ENCODE data around the gene PGAM1.
"Not testable (repeated sequence)": the region's sequence is repeated elsewhere in the genome, so short reads cannot be mapped to it uniquely, and the experiment has no call there.

PGAM1 gene

DNA sequence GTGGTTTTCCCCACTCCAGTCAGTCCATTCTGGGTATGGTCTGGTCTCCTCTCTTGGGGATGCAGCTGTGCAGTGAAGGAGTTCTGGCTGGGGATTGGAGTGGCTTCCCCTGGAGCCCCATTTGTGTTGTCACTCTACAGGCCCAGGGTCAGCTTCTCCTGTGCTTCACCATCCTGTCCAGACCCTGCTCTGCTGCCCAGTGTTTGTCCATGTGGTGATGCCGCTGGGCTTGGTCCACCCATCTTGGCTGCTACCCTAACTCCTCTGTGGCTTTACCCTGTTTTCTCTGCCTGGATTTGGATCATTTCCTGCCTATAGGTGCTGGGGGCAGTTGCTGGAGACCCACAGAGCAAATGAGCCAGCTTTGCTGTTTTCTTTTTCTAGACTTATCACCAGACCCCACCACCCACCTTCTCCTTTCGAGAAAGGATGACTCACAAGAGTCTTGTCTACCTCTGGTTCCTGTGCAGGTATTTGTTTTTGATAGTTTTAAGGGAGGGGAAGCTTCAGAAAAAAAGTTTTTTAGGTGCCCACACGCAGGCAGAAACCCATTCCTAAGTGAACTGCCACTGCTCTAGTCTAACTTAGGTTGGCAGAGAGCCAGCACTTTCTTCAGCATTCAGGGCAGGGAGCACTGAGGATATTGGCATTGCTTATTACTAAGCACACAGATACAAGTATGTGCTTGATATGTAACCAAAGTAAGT is 28.5 kb downstream of the PGAM1 start:
- in situ Hi-C loops (cut with MboI; ENCODE audit: low sequenced_read_pairs) = no loop called here

DNA sequence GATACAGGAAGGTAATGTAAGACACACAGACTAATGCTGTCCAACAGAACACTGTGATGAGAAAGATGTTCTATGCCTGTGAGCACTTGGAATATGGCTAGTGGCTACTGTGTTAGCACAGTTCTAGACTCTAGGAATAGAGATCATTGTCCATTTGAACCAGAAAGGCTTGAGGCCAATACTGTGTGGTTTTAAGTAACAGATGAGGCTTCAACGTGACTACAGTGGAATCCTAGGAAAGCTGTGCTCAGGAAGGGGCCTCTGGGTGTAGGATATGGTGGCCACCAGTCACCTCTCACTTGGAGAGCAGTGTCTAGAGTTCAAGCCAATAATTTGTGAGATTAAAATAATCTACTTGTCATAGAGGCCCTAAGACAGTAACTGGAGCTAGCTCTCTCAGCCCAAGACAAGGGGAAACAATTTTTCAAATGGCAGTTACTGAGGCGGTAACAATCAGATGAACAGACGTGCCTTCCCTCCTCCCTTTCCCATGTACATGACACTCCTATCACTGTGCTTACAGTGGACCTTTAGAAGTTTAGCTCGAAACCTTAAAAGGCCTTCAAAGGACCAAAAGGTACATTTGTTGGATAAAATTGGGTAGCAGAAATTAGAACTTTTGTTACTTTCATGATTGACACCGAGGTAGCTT is 30.2 kb downstream of the PGAM1 start:
- in situ Hi-C loops (cut with MboI; ENCODE audit: low sequenced_read_pairs) = no loop called here

DNA sequence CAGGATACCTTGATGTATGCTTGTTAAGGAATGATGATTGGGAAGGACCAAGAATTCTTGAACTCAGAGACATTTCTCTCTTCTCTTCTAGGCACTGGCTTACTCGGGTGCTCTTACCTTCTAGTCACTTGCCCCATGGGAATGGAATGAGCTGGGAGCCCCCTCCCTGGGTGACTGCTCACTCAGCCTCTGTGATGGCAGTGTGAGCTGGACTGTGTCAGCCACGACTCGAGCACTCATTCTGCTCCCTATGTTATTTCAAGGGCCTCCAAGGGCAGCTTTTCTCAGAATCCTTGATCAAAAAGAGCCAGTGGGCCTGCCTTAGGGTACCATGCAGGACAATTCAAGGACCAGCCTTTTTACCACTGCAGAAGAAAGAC is 30.7 kb downstream of the PGAM1 start:
- in situ Hi-C loops (cut with MboI; ENCODE audit: low sequenced_read_pairs) = no loop called here

DNA sequence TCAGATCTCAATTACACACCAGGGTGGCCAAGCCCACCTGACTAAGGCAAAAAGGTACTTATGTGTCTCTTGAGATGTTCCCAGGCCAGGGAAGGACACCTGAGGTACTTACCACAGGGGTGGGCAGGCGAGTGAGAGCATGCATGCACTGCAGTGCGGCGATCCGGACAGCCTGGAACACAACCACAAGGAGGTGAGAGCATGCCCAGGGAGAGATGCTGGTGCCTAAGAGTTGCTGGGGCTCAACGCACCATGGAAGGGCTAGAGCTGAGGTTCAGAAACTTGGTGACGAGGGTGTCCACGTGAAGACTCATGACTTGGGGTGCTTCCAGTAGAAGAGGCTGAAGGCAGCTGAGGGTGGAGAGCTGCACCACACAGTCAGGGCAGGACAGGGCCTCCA is 33.1 kb downstream of the PGAM1 start:
- in situ Hi-C loops (cut with MboI; ENCODE audit: low sequenced_read_pairs) = no loop called here

DNA sequence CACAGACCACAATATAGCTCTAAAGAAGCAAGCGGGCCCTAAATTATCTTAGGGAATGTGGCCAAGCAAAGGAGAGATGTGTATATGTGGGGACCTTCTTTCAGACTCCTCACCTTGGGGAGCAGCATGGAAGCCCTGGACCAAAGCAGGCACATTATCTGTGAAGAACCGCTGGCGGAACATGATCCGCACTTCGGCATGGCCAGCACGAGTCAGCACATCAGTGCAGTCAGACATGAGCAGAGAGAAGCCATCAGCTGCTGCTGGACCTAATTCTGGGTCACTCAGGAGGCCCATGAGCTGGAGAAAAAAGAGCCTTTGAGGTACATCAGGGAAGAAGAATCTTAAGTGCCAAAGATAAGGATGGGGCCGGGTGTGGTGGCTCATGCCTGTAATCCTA is 33.9 kb downstream of the PGAM1 start:
- in situ Hi-C loops (cut with MboI; ENCODE audit: low sequenced_read_pairs) = no loop called here

DNA sequence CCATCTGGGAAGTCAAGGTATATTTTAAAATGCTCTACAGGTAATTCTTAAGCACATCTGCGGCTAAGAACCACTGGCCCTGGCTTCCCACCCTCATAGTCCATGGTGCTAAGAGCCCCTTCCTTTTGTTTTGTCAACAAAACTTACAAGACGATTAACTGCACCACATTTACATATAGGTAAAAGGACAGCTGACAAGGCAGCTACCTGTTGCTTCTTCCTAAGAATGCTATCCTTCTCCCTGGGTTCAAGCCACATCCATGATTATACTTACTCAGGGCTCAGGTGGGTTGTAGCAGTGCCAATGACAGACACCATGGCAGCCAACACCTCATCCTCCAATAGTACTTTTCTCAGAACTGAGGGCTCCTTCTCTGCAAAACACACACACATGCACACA is 36.3 kb downstream of the PGAM1 start:
- in situ Hi-C loops (cut with MboI; ENCODE audit: low sequenced_read_pairs) = no loop called here

DNA sequence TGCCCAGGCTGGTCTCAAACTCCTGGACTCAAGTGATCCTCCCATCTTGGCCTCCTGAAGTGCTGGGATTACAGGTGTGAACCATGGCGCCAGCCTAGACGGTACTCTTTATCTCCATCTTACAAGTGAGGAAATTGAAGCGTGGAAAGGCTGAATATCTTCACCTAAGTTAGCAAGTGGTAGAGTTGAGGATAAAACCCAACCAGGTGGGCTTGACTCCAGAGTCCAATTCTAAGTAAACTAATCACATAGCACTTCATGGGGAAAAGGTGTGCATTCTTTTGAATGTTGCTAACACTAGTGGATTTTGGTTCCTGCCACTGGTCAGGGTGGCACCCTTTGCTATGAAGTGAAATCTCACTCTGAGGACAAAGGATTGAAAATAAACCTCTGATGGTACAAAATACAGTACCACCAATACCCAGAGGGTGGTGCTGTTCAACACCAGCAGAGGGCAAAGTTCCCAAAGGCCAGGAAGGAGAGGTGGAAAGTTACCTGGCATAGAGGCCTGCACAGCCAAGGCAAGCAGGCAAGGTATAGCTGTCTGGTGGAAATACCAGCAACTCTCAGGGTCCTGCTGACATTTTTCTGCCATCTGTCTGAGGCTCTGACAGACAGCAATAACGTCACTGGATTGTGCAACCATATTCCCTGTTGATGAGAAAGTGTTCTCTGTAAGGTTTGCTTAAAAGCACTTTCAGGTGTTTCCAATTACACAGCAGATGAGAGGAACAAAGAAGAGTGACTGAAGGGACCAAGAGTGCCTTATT is 37.6 kb downstream of the PGAM1 start:
- in situ Hi-C loops (cut with MboI; ENCODE audit: low sequenced_read_pairs) = no loop called here

DNA sequence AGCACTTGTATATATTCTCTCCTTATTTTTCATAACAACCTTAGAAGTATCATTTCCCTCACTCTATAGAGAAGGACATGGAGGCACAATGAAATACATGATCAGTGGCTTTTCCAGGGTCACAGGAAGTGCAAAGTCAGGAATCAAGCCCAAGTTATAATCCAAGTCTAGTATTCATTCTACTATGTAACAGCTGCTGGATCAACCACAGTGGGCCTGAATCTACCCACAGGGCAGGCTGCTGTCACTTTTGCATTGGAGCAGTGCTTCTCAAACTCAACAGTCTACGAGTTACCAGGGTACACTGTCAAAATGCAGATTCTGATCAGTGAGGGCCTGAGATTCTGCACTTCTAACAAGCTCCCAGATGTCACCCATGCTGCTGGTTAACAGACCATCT is 38.2 kb downstream of the PGAM1 start:
- in situ Hi-C loops (cut with MboI; ENCODE audit: low sequenced_read_pairs) = no loop called here

DNA sequence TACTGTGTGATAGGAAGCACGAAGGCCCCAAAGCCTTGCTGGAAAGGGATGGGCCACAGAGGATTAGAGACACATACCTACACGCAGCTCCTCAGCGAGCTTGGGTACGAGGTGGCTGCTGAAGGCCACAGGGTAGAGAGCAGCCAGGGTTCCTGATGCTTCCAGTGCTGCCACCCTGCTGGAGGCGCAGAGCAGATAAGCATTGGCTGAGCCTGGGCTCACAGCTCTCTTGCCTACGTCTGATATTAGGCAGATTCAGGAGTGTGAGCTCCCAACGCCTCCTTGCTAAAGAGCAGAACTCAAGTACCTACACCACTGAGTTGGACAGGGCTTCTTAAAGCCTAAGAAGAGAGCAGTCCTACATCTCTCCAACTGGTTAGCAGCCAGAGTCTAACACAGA is 40.0 kb downstream of the PGAM1 start:
- in situ Hi-C loops (cut with MboI; ENCODE audit: low sequenced_read_pairs) = no loop called here

DNA sequence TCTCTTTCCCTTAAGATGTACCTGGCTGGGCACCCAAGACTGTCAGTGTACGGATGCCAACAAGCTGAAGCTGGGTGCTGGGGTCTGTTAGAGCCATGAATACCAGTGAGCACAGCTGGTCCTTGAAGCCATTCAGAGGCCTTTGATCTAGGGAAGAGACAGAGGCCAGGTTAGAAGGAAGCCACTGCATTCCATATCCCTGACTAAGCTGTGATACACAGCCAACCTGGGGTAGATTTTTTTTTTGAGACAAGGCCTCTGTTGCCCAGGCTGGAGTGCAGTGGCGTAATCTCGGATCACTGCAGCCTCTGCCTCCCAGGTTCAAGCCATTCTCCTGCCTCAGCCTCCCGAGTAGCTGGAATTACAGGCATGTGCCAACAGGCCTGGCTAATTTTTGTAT is 40.8 kb downstream of the PGAM1 start:
- in situ Hi-C loops (cut with MboI; ENCODE audit: low sequenced_read_pairs) = no loop called here

DNA sequence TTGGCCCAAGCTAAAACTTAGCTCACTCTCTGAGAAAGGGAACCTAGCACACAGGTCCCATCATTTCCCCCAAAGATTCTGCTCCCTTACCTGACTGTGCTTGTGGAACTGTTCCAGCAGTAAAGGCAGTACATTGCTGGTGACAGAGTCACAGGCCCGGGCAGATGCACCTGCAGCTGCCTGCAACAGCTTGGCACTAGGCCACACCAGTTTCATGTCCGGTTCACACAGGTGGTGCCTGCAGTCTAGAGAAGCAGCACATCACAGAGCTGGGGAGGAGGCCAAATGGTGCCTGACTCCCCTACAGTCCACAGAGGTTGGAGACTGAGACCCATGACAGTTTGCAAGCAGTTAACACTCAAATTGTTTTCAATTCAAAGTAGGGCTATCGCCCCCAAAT is 42.2 kb downstream of the PGAM1 start:
- in situ Hi-C loops (cut with MboI; ENCODE audit: low sequenced_read_pairs) = no loop called here

DNA sequence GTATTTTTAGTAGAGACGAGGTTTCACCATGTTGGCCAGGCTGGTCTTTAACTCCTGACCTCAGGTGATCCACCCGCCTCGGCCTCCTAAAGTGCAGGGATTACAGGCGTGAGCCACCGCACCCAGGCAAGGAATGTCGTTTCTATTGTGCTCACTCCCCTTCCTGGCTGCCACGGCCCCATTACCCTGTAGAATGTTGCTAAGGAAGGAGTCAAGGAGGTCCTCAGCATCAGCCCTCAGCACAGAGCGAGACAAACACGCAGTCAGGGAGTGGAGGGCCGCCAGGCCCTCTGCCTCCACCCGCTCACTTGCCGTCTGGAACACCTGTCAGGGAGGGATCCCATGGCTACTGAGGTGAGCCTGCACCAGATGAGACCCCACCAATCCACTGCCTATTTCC is 42.8 kb downstream of the PGAM1 start:
- in situ Hi-C loops (cut with MboI; ENCODE audit: low sequenced_read_pairs) = not testable (repeated sequence)

DNA sequence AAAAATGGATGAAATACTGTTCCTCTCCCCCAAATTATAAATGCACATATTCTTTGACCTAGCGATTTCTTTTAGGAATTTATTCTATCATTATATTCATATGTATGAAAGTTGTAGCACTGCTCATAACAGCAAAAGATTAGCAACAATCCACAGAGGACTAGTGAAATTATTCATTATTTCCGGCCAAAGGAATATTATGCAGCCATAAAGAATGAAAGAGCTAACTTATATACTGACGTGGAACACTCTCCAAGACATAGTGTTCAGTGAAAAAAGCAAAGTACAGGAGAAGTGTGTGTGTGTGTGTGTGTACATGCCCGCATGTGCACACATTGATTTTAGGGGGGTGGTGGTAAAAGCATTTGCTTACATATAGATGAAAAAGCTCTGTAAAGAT is 48.9 kb downstream of the PGAM1 start:
- in situ Hi-C loops (cut with MboI; ENCODE audit: low sequenced_read_pairs) = no loop called here

DNA sequence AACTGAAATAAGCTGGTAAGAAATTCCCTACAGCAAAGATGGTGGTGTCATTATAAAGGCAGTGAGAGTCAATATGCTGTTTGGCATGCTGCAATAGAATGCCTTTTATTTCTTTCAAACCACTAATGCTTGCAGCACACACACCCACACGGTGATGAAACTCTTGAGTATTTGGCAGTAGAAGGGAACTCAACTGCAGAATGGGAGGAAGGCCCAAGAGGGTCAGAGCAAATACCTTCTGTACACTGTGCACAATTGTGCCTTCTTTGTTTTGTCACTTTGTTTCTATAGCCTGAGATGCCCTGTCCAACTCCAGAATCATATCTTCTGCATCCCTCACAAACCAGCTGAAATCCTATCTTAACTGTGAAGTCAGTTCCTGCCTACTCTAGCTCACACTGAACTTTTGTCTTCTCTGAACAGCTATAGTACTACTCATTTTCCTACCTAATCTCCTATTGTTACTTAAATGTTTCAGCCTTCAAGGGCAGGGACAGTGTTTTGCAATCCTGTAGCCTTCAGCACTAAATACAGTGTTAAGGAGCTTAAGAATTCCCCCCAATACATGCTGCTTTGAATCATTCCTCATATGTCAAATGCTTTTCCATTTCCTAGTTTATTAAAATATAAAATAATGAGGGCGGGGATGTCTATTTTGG is 50.1 kb downstream of the PGAM1 start:
- in situ Hi-C loops (cut with MboI; ENCODE audit: low sequenced_read_pairs) = no loop called here

DNA sequence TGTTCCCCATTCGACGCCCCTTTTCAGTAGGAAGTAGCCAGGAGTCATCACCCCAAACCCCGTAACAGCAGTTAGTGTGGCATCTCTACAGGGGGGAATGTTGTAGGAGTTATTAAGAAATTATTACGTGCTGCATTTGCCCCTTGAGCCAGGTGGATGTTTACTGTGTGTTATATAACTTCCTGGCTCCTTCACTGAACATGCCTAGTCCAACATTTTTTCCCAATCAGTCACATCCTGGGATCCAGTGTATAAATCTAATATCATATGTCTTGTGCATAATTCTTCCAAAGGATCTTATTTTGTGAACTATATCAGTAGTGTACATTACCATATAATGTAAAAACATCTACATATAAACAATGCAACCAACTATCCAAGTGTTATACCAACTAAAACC is 53.4 kb downstream of the PGAM1 start:
- in situ Hi-C loops (cut with MboI; ENCODE audit: low sequenced_read_pairs) = not testable (repeated sequence)

DNA sequence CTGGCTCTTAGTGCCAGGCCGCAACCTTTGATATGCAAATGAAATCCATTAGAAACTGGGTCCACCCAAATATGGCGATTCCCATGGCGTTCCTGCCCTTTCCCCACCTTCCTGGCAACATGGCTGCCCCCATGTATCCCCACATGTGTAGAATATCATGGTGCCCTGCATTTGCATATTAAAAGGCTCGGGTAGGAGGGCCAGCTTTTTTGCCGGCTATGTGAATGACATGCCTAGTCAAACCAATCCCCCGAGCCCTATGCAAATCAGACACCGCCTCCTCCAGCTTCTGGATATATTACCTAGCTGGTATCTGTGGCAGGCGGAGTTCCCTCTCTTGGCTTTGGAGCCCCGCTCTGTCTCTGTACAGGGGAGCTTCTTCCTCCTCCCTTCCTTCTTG is 53.9 kb downstream of the PGAM1 start:
- in situ Hi-C loops (cut with MboI; ENCODE audit: low sequenced_read_pairs) = no loop called here

DNA sequence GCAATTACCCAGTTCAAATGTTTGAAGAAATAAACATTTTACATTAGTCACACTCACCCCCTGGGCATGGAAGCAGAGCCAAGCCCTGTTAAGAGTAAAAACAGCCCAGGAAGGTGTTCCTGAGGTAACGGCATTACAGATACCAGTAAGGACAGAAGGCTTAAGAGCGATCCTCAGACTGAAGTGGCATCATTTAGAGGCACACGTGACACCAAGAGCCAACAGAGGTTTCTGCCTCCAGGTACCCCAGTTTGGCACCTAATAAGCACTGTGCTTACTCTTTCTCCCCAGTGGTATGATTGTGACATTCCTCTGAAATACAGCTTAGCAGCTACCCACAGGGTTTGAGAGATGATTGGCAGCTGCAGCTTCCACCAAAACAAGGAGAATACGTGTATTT is 55.1 kb downstream of the PGAM1 start:
- in situ Hi-C loops (cut with MboI; ENCODE audit: low sequenced_read_pairs) = no loop called here

DNA sequence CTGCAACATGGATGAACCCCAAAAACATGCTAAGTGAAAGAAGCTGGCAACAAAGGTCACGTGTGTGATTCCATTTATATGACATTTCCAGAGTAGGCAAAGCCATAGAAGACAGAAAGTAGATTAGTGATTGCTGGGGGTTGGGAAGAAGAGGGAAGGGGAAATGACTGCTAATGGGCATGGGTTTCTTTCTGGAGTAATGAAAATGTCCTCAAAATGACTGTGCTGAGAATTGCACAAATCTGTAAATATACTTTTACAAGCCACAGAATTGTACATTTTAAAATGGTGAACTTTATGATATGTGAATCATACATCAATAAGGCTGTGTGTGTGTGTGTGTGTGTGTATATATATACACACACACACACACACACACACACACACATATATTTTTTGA is 56.4 kb downstream of the PGAM1 start:
- in situ Hi-C loops (cut with MboI; ENCODE audit: low sequenced_read_pairs) = no loop called here

All from HL-60/S4 treated with phorbol 12-myristate 13-acetate at 8.2 ng/mL for 4 days and 3 days (cell line).